ENCODE data around the gene CDH13.

Gene CDH13

GRCh38 chr16:83835586-83836566 is 1209.1 kb downstream of the CDH13 start:
- Histone ChIP-seq H3K4me1 (ENCODE audit: low read length) (0 out of 2 replicates have a peak, but pooled peaks cover 4% of the 10 kb centered on the region), H4K20me1 (ENCODE audit: insufficient read depth, low read length) (no peaks in the 10 kb centered on the region), H3K27me3 (ENCODE audit: low read depth, low read length) (peaks cover 33% of the 10 kb centered on the region), H3K79me2 (ENCODE audit: low read length) (no peaks in the 10 kb centered on the region), H2AFZ (ENCODE audit: low read depth, low read length) (no peak overlapping the region), H3K9me3 (ENCODE audit: insufficient read depth, low read length) (no peaks in the 10 kb centered on the region), H3K4me2 (ENCODE audit: low read length) (no peak overlapping the region), H3K27ac (ENCODE audit: low read length) (no peak overlapping the region), H3K36me3 (replicated peaks; ENCODE audit: low read depth, low read length) (no peaks in the 10 kb centered on the region), H3K9ac (ENCODE audit: low read length) (no peak overlapping the region), H3K4me3 (ENCODE audit: low read length) (no peak overlapping the region)
- no peak for TF ChIP-seq EZH2phosphoT487 (IDR thresholded peaks at IDR 0.05; ENCODE audit: low read depth)
- TF ChIP-seq, protein P1, sequence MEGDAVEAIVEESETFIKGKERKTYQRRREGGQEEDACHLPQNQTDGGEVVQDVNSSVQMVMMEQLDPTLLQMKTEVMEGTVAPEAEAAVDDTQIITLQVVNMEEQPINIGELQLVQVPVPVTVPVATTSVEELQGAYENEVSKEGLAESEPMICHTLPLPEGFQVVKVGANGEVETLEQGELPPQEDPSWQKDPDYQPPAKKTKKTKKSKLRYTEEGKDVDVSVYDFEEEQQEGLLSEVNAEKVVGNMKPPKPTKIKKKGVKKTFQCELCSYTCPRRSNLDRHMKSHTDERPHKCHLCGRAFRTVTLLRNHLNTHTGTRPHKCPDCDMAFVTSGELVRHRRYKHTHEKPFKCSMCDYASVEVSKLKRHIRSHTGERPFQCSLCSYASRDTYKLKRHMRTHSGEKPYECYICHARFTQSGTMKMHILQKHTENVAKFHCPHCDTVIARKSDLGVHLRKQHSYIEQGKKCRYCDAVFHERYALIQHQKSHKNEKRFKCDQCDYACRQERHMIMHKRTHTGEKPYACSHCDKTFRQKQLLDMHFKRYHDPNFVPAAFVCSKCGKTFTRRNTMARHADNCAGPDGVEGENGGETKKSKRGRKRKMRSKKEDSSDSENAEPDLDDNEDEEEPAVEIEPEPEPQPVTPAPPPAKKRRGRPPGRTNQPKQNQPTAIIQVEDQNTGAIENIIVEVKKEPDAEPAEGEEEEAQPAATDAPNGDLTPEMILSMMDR (IDR thresholded peaks at IDR 0.05; ENCODE audit: low read depth, low read length) = no peak

DNA sequence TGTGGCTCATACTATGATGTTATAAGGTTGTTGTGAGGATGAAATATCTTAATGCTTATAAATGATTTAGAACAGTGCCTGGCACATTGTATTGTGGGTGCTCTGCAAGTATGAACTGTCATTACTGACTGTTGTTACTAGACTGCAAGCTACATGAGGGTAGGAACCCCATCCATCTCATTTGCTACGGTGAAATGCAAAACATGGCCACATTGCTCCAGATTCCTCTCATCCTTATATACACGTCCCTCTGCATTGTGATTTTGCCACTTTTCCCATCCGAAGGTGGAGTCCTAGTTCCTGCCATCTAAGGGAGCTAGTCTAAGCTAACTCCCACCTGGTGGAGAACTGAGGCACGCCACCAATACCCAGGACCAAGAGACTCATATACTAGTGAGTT is 1210.8 kb downstream of the CDH13 start:
- H3K79me2 ChIP-seq (ENCODE audit: low read length) = no peaks in the 10 kb centered on the region
- H3K9ac ChIP-seq (ENCODE audit: low read length) = no peak overlapping the region
- no peak overlapping the region for H2AFZ ChIP-seq (ENCODE audit: low read depth, low read length)
- no peaks in the 10 kb centered on the region for H4K20me1 ChIP-seq (ENCODE audit: insufficient read depth, low read length)
- H3K4me3 ChIP-seq (ENCODE audit: low read length) = no peak overlapping the region
- H3K27ac ChIP-seq (ENCODE audit: low read length) = no peak overlapping the region
- TF ChIP-seq, protein P1 (IDR thresholded peaks at IDR 0.05; ENCODE audit: low read depth, low read length) = no peak
- TF ChIP-seq EZH2phosphoT487 (IDR thresholded peaks at IDR 0.05; ENCODE audit: low read depth) = no peak
- 0 out of 2 replicates have a peak, but pooled peaks cover 4% of the 10 kb centered on the region for H3K4me1 ChIP-seq (ENCODE audit: low read length)
- H3K27me3 ChIP-seq (ENCODE audit: low read depth, low read length) = peaks cover 21% of the 10 kb centered on the region
- H3K9me3 ChIP-seq (ENCODE audit: insufficient read depth, low read length) = no peaks in the 10 kb centered on the region
- H3K36me3 ChIP-seq (replicated peaks; ENCODE audit: low read depth, low read length) = no peaks in the 10 kb centered on the region
- no peak overlapping the region for H3K4me2 ChIP-seq (ENCODE audit: low read length)

DNA sequence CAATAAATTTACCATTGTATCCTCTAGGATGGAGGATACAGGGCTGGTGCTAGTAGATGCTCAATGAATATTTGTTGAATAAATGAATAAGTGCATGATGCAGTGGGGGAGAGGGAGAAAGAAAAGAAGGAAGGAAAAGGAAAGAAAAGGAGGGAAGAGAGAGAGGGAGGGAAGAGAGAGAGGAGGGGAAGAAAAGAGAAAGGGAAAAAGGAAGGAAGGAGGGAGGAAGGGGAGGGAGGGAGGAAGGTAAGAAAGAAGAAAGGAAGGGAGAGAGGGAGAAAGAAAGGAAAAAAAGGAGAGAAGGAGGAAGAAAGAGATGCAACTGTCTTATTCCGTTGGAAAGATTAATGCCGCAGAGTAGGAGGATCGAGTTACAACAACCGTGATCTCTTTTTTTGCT is 1211.4 kb downstream of the CDH13 start:
- Histone ChIP-seq H3K36me3 (replicated peaks; ENCODE audit: low read depth, low read length) (no peaks in the 10 kb centered on the region), H3K27ac (ENCODE audit: low read length) (no peak overlapping the region), H3K4me2 (ENCODE audit: low read length) (no peak overlapping the region), H3K4me3 (ENCODE audit: low read length) (no peak overlapping the region), H3K27me3 (ENCODE audit: low read depth, low read length) (peaks cover 20% of the 10 kb centered on the region), H2AFZ (ENCODE audit: low read depth, low read length) (no peak overlapping the region), H3K9me3 (ENCODE audit: insufficient read depth, low read length) (no peaks in the 10 kb centered on the region), H3K9ac (ENCODE audit: low read length) (no peak overlapping the region), H3K4me1 (ENCODE audit: low read length) (peaks cover 9% of the 10 kb centered on the region), H4K20me1 (ENCODE audit: insufficient read depth, low read length) (no peaks in the 10 kb centered on the region), H3K79me2 (ENCODE audit: low read length) (no peaks in the 10 kb centered on the region)
- TF ChIP-seq, protein P1 (IDR thresholded peaks at IDR 0.05; ENCODE audit: low read depth, low read length) = no peak
- TF ChIP-seq EZH2phosphoT487 (IDR thresholded peaks at IDR 0.05; ENCODE audit: low read depth) = no peak

- Histone ChIP-seq H3K36me3 (replicated peaks; ENCODE audit: low read depth, low read length) (no peaks in the 10 kb centered on the region), H3K79me2 (ENCODE audit: low read length) (no peaks in the 10 kb centered on the region), H3K4me1 (ENCODE audit: low read length) (peaks cover 17% of the 10 kb centered on the region), H4K20me1 (ENCODE audit: insufficient read depth, low read length) (no peaks in the 10 kb centered on the region), H2AFZ (ENCODE audit: low read depth, low read length) (no peak overlapping the region), H3K9ac (ENCODE audit: low read length) (no peak overlapping the region), H3K4me2 (ENCODE audit: low read length) (no peak overlapping the region), H3K9me3 (ENCODE audit: insufficient read depth, low read length) (no peaks in the 10 kb centered on the region), H3K27ac (ENCODE audit: low read length) (no peak overlapping the region), H3K27me3 (ENCODE audit: low read depth, low read length) (peaks cover 20% of the 10 kb centered on the region), H3K4me3 (ENCODE audit: low read length) (no peak overlapping the region)
- TF ChIP-seq, protein P1 (IDR thresholded peaks at IDR 0.05; ENCODE audit: low read depth, low read length) = no peak
- no peak for TF ChIP-seq EZH2phosphoT487 (IDR thresholded peaks at IDR 0.05; ENCODE audit: low read depth)
Measured at GRCh38 chr16:83839561-83839960, 1212.8 kb downstream of the CDH13 start.

Measured in OCI-LY3 (cell line).